Common myeloid progenitor, CD34-positive (primary cell): Measurements from ENCODE around the gene SCIN.
"Not testable (repeated sequence)": the region's sequence is repeated elsewhere in the genome, so short reads cannot be mapped to it uniquely, and the experiment has no call there.

ENCODE experiments used
- CTCF ChIA-PET: fragments of 350-600 bp; sonication (Branson Sonifier 250); formaldehyde crosslinking; loops from one replicate; lab custom pipeline; 2021; ENCODE audit warnings: antibody characterized with exemption; lab: Charles Lee
- POLR2A ChIA-PET: fragments of 350-600 bp; sonication (Branson Sonifier 250); formaldehyde crosslinking; loops from one replicate; lab custom pipeline; 2021; ENCODE audit warnings: antibody characterized with exemption; lab: Charles Lee
- DNase-seq, 3 donors: peaks; one replicate each; pipeline versions ENCODE4 v3.0.0 to v3.0.0-alpha.2; 2013
- H3K27ac ChIP-seq, 2 experiments: 1 replicate in 1 of 2; 2 replicates in 1 of 2; pipeline ENCODE4 v1.7.0; 2013; ENCODE audit warnings: inconsistent platforms in 2 of 2, low read length in 2 of 2, mild to moderate bottlenecking in 2 of 2, low read depth in 1 of 2, moderate library complexity in 1 of 2; ENCODE audit not compliant: severe bottlenecking in 2 of 2, insufficient read depth in 1 of 2, poor library complexity in 1 of 2
- H3K27me3 ChIP-seq, 5 experiments: replicated peaks in 2 of 5; 1 replicate in 3 of 5; 2 replicates in 2 of 5; pipeline versions ENCODE4 v1.6.1 to v1.7.0; 2013; ENCODE audit warnings: low read length in 4 of 5, mild to moderate bottlenecking in 2 of 5, moderate library complexity in 2 of 5, inconsistent platforms in 1 of 5; ENCODE audit not compliant: insufficient read depth in 5 of 5, control insufficient read depth in 4 of 5
- H3K36me3 ChIP-seq, 4 experiments: 1 replicate in 2 of 4; 2 replicates in 2 of 4; pipeline versions ENCODE4 v1.6.1 to v1.7.0; 2013; ENCODE audit warnings: low read length in 3 of 4, control low read depth in 1 of 4, mild to moderate bottlenecking in 1 of 4; ENCODE audit not compliant: control insufficient read depth in 4 of 4, insufficient read depth in 4 of 4
- H3K4me1 ChIP-seq, 4 experiments: 1 replicate in 3 of 4; 2 replicates in 1 of 4; pipeline versions ENCODE4 v1.6.1 to v1.7.1; 2013; ENCODE audit warnings: low read length in 3 of 4, mild to moderate bottlenecking in 3 of 4, control low read depth in 1 of 4, inconsistent platforms in 1 of 4, moderate library complexity in 1 of 4; ENCODE audit not compliant: control insufficient read depth in 4 of 4, insufficient read depth in 4 of 4; ENCODE audit errors: control extremely low read depth in 1 of 4
- H3K4me3 ChIP-seq, 7 experiments: 1 replicate in 4 of 7; 2 replicates in 3 of 7; pipeline versions ENCODE4 v1.5.1 to v1.7.0; 2013; ENCODE audit warnings: mild to moderate bottlenecking in 7 of 7, low read length in 6 of 7, moderate library complexity in 6 of 7, inconsistent platforms in 2 of 7, low read depth in 2 of 7, control low read depth in 1 of 7; ENCODE audit not compliant: insufficient read depth in 4 of 7, control insufficient read depth in 1 of 7; ENCODE audit errors: extremely low read depth in 1 of 7
- H3K9me3 ChIP-seq, 5 experiments: 1 replicate in 4 of 5; 2 replicates in 1 of 5; pipeline versions ENCODE4 v1.6.1 to v1.7.1; 2013; ENCODE audit warnings: low read length in 4 of 5, mild to moderate bottlenecking in 2 of 5, inconsistent platforms in 1 of 5, low read depth in 1 of 5, moderate library complexity in 1 of 5; ENCODE audit not compliant: control insufficient read depth in 4 of 5, insufficient read depth in 2 of 5; ENCODE audit errors: control extremely low read depth in 1 of 5
- WGBS: methylation state at CpG from one replicate; pipeline ENCODE4 v1.1.5; 2013; ENCODE audit not compliant: insufficient coverage; 5-methylcytosine and 5-hydroxymethylcytosine counted together

SCIN gene

GRCh38 chr7:12685550-12685949 lies 115.0 kb downstream of the SCIN start:
- WGBS = 92% methylated on average over 9 of the region's 13 CpGs
- no peaks in the 10 kb centered on the region for H3K36me3 ChIP-seq
- H3K9me3 ChIP-seq = no peaks in the 10 kb centered on the region
- H3K4me3 ChIP-seq = no peak overlapping the region
- peak; percentile 66 to 77 (median 71) for DNase-seq
- H3K27me3 ChIP-seq = no peaks in the 10 kb centered on the region
- POLR2A ChIA-PET = no interaction called here
- peaks cover 3 to 31% (median 10%) of the 10 kb centered on the region in 4 experiments for H3K4me1 ChIP-seq
- peak overlapping the region in 1 of 2 experiments; percentile 96 for H3K27ac ChIP-seq
- CTCF ChIA-PET = interaction anchor here (1.2 to 8.4 kb wide), 11 partner anchors 10 to 580 kb away, joined by 3 to 65 read pairs (median 4); no protein-coding TSS in a partner anchor

- Histone ChIP-seq H3K27me3 (no peaks in the 10 kb centered on the region), H3K4me3 (peak overlapping the region; percentile 72 to 98 (median 90)), H3K36me3 (no peaks in the 10 kb centered on the region), H3K4me1 (peaks cover 3 to 31% (median 10%) of the 10 kb centered on the region in 4 experiments), H3K27ac (peak overlapping the region; percentile 86 to 96), H3K9me3 (no peaks in the 10 kb centered on the region)
- DNase-seq = peak; percentile 97 to 99 (median 99)
- CTCF ChIA-PET = interaction anchor here (0.6 to 8.4 kb wide), 22 partner anchors 9 to 581 kb away, joined by 3 to 65 read pairs (median 4); no protein-coding TSS in a partner anchor
- 6% methylated on average over 48 of the region's 54 CpGs for WGBS
- POLR2A ChIA-PET = interaction anchor here (0.7 to 1.0 kb wide), 3 partner anchors 24 to 211 kb away, joined by 3 read pairs; no protein-coding TSS in a partner anchor
Measured at GRCh38 chr7:12686234-12686890, 115.8 kb downstream of the SCIN start.

GRCh38 chr7:12686891-12687717 lies 116.6 kb downstream of the SCIN start, which contains the start of gene ARL4A:
TSS of gene ARL4A (plus strand) at chr7:12687633. CDS start at chr7:12688255, 622 bp downstream.
- WGBS = under 1% methylated on average over 65 of the region's 73 CpGs

GRCh38 chr7:12687718-12688171 lies 117.2 kb downstream of the SCIN start:
- CTCF ChIA-PET = interaction anchor here (0.9 to 8.4 kb wide), 8 partner anchors 8 to 580 kb away, joined by 3 to 65 read pairs (median 6); no protein-coding TSS in a partner anchor
- POLR2A ChIA-PET = no interaction called here
- 18% methylated on average over 6 of the region's 12 CpGs for WGBS
- Histone ChIP-seq H3K36me3 (no peaks in the 10 kb centered on the region), H3K9me3 (no peaks in the 10 kb centered on the region), H3K27ac (peak overlapping the region; percentile 86 to 96), H3K27me3 (no peaks in the 10 kb centered on the region), H3K4me3 (peak overlapping the region; percentile 72 to 98 (median 90)), H3K4me1 (peaks cover 3 to 31% (median 10%) of the 10 kb centered on the region in 4 experiments)
- DNase-seq = no peak

More at GRCh38 chr7:12686891-12687717, 116.6 kb downstream of the SCIN start, which contains the start of gene ARL4A:
- Histone ChIP-seq H3K9me3 (no peaks in the 10 kb centered on the region), H3K4me1 (peaks cover 3 to 31% (median 10%) of the 10 kb centered on the region in 4 experiments), H3K36me3 (no peaks in the 10 kb centered on the region), H3K27ac (peak within 1 kb of the TSS; percentile 86 to 96), H3K27me3 (no peaks in the 10 kb centered on the region), H3K4me3 (peak within 1 kb of the TSS; percentile 72 to 98 (median 90))
- ChIA-PET POLR2A (interaction anchor here (0.6 to 1.0 kb wide), 4 partner anchors 23 to 464 kb away, joined by 3 to 4 read pairs (median 3); no protein-coding TSS in a partner anchor), CTCF (interaction anchor here (0.8 to 8.4 kb wide), 21 partner anchors 8 to 581 kb away, joined by 3 to 65 read pairs (median 3); no protein-coding TSS in a partner anchor)
- peak; percentile 97 to 98 (median 97) for DNase-seq

- Histone ChIP-seq H3K4me1 (peaks cover 3 to 31% (median 10%) of the 10 kb centered on the region in 4 experiments), H3K4me3 (peak overlapping the region in 2 of 7 experiments; percentile 54 to 90), H3K27ac (peak overlapping the region in 1 of 2 experiments; percentile 52)
- H3K27me3 ChIP-seq, POLR2A ChIA-PET, DNase-seq, H3K9me3 ChIP-seq, H3K36me3 ChIP-seq: not testable (repeated sequence)
- WGBS = no CpG with 5 or more reads among the region's 3 CpGs
- CTCF ChIA-PET = interaction anchor here (1.7 to 8.4 kb wide), 3 partner anchors 28 to 573 kb away, joined by 3 to 65 read pairs (median 11); no protein-coding TSS in a partner anchor
Measured at GRCh38 chr7:12688485-12689170, 118.1 kb downstream of the SCIN start.

- no peaks in the 10 kb centered on the region for H3K36me3 ChIP-seq
- POLR2A ChIA-PET = no interaction called here
- CTCF ChIA-PET = no interaction called here
- WGBS = no CpG with 5 or more reads among the region's 2 CpGs
- peak overlapping the region in 1 of 2 experiments; percentile 52 for H3K27ac ChIP-seq
- H3K4me1 ChIP-seq = peaks cover 3 to 31% (median 10%) of the 10 kb centered on the region in 4 experiments
- no peaks in the 10 kb centered on the region for H3K9me3 ChIP-seq
- no peak for DNase-seq
- no peaks in the 10 kb centered on the region for H3K27me3 ChIP-seq
- H3K4me3 ChIP-seq = peak overlapping the region in 2 of 7 experiments; percentile 19 to 54
Measured at GRCh38 chr7:12689451-12689850, 118.9 kb downstream of the SCIN start.
